Endothelial cell of umbilical vein (primary cell): ENCODE data around the gene ABCB9.

Experiments
- CTCF ChIP-seq, 2 donors: IDR thresholded peaks; 1 replicate in 1 of 2; 2 replicates in 1 of 2; pipeline ENCODE4 v1.5.1; 2011; ENCODE audit warnings: low read length in 2 of 2, mild to moderate bottlenecking in 2 of 2, moderate library complexity in 2 of 2, control low read depth in 1 of 2, inconsistent platforms in 1 of 2, low read depth in 1 of 2; ENCODE audit not compliant: insufficient read depth in 1 of 2; ENCODE audit errors: extremely low read depth in 1 of 2
- EZH2 ChIP-seq: IDR thresholded peaks from 2 replicates; pipeline ENCODE4 v1.6.1; 2012; ENCODE audit warnings: borderline replicate concordance, low read depth, mild to moderate bottlenecking, moderate library complexity, low read length, inconsistent platforms; ENCODE audit not compliant: severe bottlenecking
- MAX ChIP-seq: IDR thresholded peaks from 2 replicates; pipeline ENCODE4 v1.6.1; 2011; ENCODE audit not compliant: insufficient read depth, insufficient read length
- MYC ChIP-seq: IDR thresholded peaks from one replicate; pipeline ENCODE4 v1.6.1; 2011; ENCODE audit warnings: mild to moderate bottlenecking, low read depth, low read length
- POLR2A ChIP-seq: IDR thresholded peaks from 2 replicates; pipeline ENCODE4 v1.6.1; 2012; ENCODE audit warnings: low read depth, mild to moderate bottlenecking, control low read depth, low read length
- POLR2AphosphoS5 ChIP-seq: IDR thresholded peaks from 2 replicates; pipeline ENCODE4 v1.6.1; 2012; ENCODE audit warnings: low read depth, mild to moderate bottlenecking, control low read depth, low read length, moderate library complexity; ENCODE audit not compliant: insufficient read depth

- TF ChIP-seq POLR2A (no peak), EZH2 (no peak), POLR2AphosphoS5 (no peak), CTCF (IDR thresholded peaks at IDR 0.05; ENCODE audit: extremely low read depth in 1 of 2, insufficient read depth in 1 of 2, low read depth in 1 of 2, low read length in 2 of 2) (no peak), MAX (no peak), MYC (no peak)
Observed at GRCh38 chr12:122985338-122986257, 19.3 kb upstream of the ABCB9 start.
